K562 (cell line): ENCODE results near the gene POLD3. TPM values are rescaled to one million over a fixed set of nuclear protein-coding genes. Genes with fewer than 3 reads are reported as not detected.

Experiments
- FUS ChIP-seq: fragments of 200-400 bp; formaldehyde crosslinking; optimal IDR thresholded peaks from 2 replicates; pipeline ENCODE3; 2017; ENCODE audit warnings: low read depth, low read length
- KDM5B ChIP-seq: fragments of 200-600 bp; sonication (generic); IDR thresholded peaks from 2 replicates; pipeline ENCODE4 v1.6.1; 2012; ENCODE audit warnings: low read depth, mild to moderate bottlenecking, moderate library complexity, low read length, control low read depth, inconsistent platforms; ENCODE audit not compliant: insufficient replicate concordance
- SMARCA4 ChIP-seq: fragments of 450-650 bp; IDR thresholded peaks from 2 replicates; pipeline ENCODE4 v1.6.1; 2016
- TRIM28 ChIP-seq: fragments of 450-650 bp; IDR thresholded peaks from 2 replicates; pipeline ENCODE4 v1.6.1; 2017
- ZFP1 ChIP-seq: fragments of 450-650 bp; formaldehyde crosslinking; IDR thresholded peaks from 2 replicates; pipeline ENCODE4 v1.4.0; 2020; ENCODE audit warnings: mild to moderate bottlenecking, mixed read lengths
- ZNF146 ChIP-seq: IDR thresholded peaks from one replicate; pipeline ENCODE4 v1.6.1; 2018; ENCODE audit warnings: missing compliant biosample characterization; ENCODE audit not compliant: unreplicated experiment
- ZNF584 ChIP-seq: fragments of 200-800 bp; sonication (Bioruptor generic); IDR thresholded peaks from 2 replicates; pipeline ENCODE4 v1.6.1; 2016; ENCODE audit warnings: low read depth, mild to moderate bottlenecking, missing genetic modification characterization, missing compliant biosample characterization
- polyA plus RNA-seq, 8 experiments: library from polyadenylated mRNA; depleted of rRNA in 4 of 8; stranded (reverse) in 5 of 8; unstranded in 3 of 8; fragments of >200 nt; fragmentation: Nextera tagmentation in 2 of 8; fragmentation: Illumina TruSeq in 1 of 8; extraction: Ambion mirVana in 2 of 8; extraction: Trizol in 1 of 8; gene quantifications; 2 replicates each; pipeline versions ENCODE4 v1.2.1 to v1.2.3, GENCODE V29; 2011 to 2014; ENCODE audit warnings: inconsistent platforms in 1 of 8, missing spikeins in 1 of 8
- total RNA-seq, 7 experiments: library from RNA; depleted of rRNA in 6 of 7; stranded (reverse); fragments of >200 nt in 6 of 7; fragmentation: Illumina TruSeq in 2 of 7; extraction: Trizol in 2 of 7; gene quantifications; 2 replicates each; pipeline versions ENCODE4 v1.2.1 to v1.2.3, GENCODE V29; 2011 to 2021; ENCODE audit warnings: low replicate concordance in 1 of 7
- TF ChIP-seq, protein P1 (sequence below): fragments of 450-650 bp; IDR thresholded peaks from 2 replicates; pipeline ENCODE4 v1.6.1; 2017; ENCODE audit warnings: antibody characterized with exemption, mild to moderate bottlenecking

The POLD3 gene
- total and polyA plus RNA-seq, 9 of the 15 experiments (the other 6 are each of a cell fraction or from before 2014, with no cell fraction given): 10.6 to 40.1 (median 24.6) TPM

DNA sequence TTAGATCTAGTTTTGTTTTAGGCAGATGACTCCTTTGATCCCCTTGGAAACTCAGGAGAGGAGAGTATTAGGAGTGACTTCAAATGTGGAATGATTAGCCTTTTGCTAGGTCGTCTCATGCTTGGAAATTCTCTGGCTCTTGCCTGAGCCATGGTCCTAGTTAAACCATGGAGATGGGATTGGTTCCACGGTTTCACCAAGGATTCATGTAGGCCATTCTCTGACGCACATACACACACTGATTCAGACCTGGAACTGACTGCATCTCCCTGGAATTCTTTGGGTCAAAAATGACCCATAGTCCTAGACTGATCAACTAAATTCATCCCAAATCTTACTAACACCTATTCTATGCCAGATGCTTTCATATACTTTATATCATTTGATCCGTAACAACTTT, 56.5 kb downstream of the POLD3 start (continued):
- TF ChIP-seq ZNF146 (CRISPR knock-in tag): no peak
- no peak for TF ChIP-seq KDM5B
- no peak for TF ChIP-seq ZNF584 (CRISPR knock-in tag)
- no peak for TF ChIP-seq TRIM28
- TF ChIP-seq SMARCA4: no peak
- TF ChIP-seq, protein P1, sequence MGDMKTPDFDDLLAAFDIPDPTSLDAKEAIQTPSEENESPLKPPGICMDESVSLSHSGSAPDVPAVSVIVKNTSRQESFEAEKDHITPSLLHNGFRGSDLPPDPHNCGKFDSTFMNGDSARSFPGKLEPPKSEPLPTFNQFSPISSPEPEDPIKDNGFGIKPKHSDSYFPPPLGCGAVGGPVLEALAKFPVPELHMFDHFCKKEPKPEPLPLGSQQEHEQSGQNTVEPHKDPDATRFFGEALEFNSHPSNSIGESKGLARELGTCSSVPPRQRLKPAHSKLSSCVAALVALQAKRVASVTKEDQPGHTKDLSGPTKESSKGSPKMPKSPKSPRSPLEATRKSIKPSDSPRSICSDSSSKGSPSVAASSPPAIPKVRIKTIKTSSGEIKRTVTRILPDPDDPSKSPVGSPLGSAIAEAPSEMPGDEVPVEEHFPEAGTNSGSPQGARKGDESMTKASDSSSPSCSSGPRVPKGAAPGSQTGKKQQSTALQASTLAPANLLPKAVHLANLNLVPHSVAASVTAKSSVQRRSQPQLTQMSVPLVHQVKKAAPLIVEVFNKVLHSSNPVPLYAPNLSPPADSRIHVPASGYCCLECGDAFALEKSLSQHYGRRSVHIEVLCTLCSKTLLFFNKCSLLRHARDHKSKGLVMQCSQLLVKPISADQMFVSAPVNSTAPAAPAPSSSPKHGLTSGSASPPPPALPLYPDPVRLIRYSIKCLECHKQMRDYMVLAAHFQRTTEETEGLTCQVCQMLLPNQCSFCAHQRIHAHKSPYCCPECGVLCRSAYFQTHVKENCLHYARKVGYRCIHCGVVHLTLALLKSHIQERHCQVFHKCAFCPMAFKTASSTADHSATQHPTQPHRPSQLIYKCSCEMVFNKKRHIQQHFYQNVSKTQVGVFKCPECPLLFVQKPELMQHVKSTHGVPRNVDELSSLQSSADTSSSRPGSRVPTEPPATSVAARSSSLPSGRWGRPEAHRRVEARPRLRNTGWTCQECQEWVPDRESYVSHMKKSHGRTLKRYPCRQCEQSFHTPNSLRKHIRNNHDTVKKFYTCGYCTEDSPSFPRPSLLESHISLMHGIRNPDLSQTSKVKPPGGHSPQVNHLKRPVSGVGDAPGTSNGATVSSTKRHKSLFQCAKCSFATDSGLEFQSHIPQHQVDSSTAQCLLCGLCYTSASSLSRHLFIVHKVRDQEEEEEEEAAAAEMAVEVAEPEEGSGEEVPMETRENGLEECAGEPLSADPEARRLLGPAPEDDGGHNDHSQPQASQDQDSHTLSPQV: no peak
- TF ChIP-seq FUS: no peak
- no peak for TF ChIP-seq ZFP1
